GM12872 (cell line): ENCODE data around the gene KLB.

Experiments
- CTCF ChIP-seq: IDR thresholded peaks from 3 replicates; pipeline ENCODE4 v1.5.1; 2011; ENCODE audit warnings: low read depth, mild to moderate bottlenecking, low read length, moderate library complexity; ENCODE audit not compliant: insufficient read depth

Gene KLB

DNA sequence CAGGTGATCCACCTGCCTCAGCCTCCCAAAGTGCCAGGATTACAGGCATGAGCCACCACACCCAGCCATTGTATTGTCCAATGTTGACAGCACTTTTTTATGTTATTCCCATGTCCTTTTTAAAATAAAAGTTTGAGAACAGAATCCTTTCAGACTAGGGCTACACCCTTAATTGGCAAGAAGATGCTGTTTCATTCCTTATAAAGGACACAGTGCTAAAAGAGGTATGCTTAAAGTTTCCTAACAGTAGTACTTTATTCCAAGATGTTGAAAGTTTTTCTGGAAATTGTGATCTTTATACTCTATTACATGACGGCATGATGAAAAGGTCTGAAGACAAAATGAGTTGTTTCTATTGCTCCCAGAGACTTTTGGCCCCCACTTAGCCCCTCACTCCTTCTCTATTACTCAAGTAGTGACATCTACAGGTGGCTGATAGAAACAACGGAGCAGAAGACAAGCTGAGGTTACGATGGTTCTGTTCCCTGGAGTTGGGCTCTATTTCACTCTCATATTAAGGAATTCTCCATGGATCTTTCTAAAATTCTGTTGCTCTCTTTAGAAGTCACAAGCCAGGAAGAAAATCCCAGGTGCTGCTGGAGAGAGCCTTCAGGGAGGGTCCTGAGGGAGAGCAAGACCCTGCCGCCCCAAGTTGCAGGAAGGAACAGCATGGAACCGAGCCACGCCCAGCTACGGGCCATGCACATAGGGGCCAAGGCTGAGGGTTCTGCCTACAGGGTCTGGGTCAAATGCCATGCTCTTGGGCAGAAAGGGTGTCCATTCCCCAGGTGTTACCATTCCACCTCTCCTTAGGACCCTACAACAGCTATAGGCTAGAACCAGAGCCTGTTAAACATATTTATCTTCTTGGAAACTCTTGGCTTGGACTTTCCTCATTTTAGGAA is 29.2 kb downstream of the KLB start:
- peak; percentile 25; the same call in 1 of the 3 replicates for TF ChIP-seq CTCF

DNA sequence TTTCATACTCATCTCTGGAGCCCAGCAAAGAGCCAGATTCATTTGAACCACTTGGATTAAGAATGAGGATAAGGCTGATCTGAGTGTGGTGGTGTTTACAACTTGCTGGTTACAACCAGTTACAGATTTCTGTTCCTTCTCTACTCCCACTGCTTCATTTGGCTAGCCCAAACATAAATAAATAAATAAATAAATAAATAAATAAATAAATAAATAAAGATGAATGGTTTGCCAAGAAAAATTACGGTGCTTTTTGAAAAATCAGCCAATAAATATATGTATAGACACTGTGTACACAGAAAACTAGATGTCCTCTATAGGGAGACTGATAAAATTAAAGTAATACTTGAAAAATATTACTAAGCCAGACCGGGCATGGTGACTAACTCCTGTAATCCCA is 34.9 kb downstream of the KLB start:
- no peak for TF ChIP-seq CTCF

DNA sequence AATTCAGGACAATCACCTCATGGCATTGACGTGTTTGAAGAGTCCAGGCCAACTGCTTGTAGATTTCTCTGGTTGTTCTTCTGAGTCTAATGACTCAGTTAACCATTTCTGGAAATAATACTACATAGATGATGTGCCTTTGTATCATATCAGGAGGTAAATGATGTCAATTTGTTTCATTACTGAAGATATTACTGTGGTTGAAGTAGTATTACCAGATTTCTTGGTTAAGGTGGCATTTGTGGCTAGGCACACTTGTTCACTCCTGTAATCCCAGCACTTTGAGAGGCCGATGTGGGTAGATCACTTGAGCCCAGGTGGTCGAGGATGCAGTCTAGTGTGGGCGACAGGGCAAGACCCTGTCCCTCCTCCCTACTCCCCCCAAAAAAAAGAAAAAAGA is 36.3 kb downstream of the KLB start:
- no peak for TF ChIP-seq CTCF

GRCh38 chr4:39446483-39446841 is 39.7 kb downstream of the KLB start:
- TF ChIP-seq CTCF: no peak

DNA sequence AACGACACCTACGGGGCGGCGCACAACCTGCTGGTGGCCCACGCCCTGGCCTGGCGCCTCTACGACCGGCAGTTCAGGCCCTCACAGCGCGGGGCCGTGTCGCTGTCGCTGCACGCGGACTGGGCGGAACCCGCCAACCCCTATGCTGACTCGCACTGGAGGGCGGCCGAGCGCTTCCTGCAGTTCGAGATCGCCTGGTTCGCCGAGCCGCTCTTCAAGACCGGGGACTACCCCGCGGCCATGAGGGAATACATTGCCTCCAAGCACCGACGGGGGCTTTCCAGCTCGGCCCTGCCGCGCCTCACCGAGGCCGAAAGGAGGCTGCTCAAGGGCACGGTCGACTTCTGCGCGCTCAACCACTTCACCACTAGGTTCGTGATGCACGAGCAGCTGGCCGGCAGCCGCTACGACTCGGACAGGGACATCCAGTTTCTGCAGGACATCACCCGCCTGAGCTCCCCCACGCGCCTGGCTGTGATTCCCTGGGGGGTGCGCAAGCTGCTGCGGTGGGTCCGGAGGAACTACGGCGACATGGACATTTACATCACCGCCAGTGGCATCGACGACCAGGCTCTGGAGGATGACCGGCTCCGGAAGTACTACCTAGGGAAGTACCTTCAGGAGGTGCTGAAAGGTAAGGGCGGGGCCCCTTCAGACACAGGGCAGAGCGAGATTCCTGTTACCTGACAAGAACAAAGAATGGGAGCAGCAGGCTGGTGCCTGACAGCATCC is 40.3 kb downstream of the KLB start:
- TF ChIP-seq CTCF: peak; percentile 44; the same call in 2 of the 3 replicates

GRCh38 chr4:39450618-39451017 is 43.9 kb downstream of the KLB start:
- TF ChIP-seq CTCF: no peak

DNA sequence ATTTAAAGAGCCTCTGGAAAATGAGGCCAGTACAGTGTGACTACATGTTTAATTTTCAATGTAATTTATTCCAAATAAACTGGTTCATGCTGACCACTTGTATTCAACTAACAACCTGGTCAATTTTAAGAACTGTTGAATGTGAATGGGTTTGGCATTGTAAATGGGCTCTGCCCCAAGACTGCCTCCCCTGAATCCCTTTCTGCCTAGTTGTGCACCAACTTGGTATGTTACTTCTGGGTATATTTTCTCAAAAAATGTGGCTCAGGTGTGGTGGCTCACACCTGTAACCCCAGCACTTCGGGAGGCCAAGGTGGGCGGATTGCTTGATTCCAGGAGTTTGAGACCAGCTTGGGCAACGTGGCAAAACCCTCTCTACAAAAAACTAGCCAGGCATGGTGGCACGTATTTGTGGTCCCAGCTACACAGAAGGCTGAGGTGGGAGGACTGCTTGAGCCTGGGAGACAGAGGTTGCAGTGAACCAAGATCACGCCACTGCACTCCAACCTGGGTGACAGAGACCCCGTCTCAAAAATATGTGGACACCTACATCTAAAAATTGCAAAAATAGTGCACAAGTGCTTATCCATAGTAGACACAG is 44.8 kb downstream of the KLB start:
- TF ChIP-seq CTCF: no peak
